ENCODE data around the gene TPRA1. TPM values are rescaled to one million over a fixed set of nuclear protein-coding genes. Genes with fewer than 3 reads are reported as not detected.

The TPRA1 gene
- total RNA-seq, 1 experiment from 2014 or later: 35.1 TPM

GRCh38 chr3:127585813-127586413 lies 4.6 kb downstream of the TPRA1 start (continued):
- TF ChIP-seq ATF3 (IDR thresholded peaks at IDR 0.05): no peak
- no peak for TF ChIP-seq ZFX (IDR thresholded peaks at IDR 0.05)
- no peak for TF ChIP-seq EGR1 (IDR thresholded peaks at IDR 0.05; ENCODE audit: low read depth)
- TF ChIP-seq FOSL1 (IDR thresholded peaks at IDR 0.05; ENCODE audit: low read depth): no peak
- TF ChIP-seq CTCF (IDR thresholded peaks at IDR 0.05 in 2 of 3, conservative IDR thresholded peaks at IDR 0.05 in 1 of 3; ENCODE audit: borderline replicate concordance in 1 of 3, insufficient read depth in 1 of 3, low read depth in 2 of 3, low read length in 2 of 3): no peak
- no peak for TF ChIP-seq YY1 (IDR thresholded peaks at IDR 0.05; ENCODE audit: extremely low read depth, insufficient replicate concordance, low read depth, low read length)
- TF ChIP-seq ELF1 (IDR thresholded peaks at IDR 0.05; ENCODE audit: borderline replicate concordance, low read depth): no peak
- TF ChIP-seq SP1 (IDR thresholded peaks at IDR 0.05; ENCODE audit: low read depth): no peak
- no peak for TF ChIP-seq SRF (IDR thresholded peaks at IDR 0.05; ENCODE audit: low read depth)
- no peak for TF ChIP-seq POLR2A (IDR thresholded peaks at IDR 0.05; ENCODE audit: borderline replicate concordance, extremely low read depth, insufficient read depth, insufficient read length)

- H3K79me2 ChIP-seq (ENCODE audit: insufficient read depth, low read length): peaks cover 69% of the 10 kb centered on the region
- no peaks in the 10 kb centered on the region for H3K9me2 ChIP-seq (ENCODE audit: insufficient read depth)
- POLR2A ChIA-PET: no interaction called here
- H3K36me3 ChIP-seq (ENCODE audit: control insufficient read depth in 1 of 2, insufficient read depth in 2 of 2, low read length in 2 of 2): peaks cover 0 to 7% of the 10 kb centered on the region in 2 experiments; a peak in 1 of 4 replicates
- no peak overlapping the region for H3K4me3 ChIP-seq (replicated peaks in 1 of 2; ENCODE audit: low read depth in 1 of 2, low read length in 2 of 2)
- H3K27me3 ChIP-seq (ENCODE audit: insufficient read depth, low read length): no peaks in the 10 kb centered on the region
- H3K4me1 ChIP-seq (ENCODE audit: control insufficient read depth in 1 of 2, insufficient read depth in 2 of 2, low read length in 2 of 2): peaks cover 6 to 16% of the 10 kb centered on the region in 2 experiments
- no peak overlapping the region for H3K4me2 ChIP-seq (ENCODE audit: low read length)
- no peaks in the 10 kb centered on the region for H3K9me3 ChIP-seq (ENCODE audit: control insufficient read depth in 1 of 2, insufficient read depth in 1 of 2, low read depth in 1 of 2, low read length in 2 of 2)
- RAD21 ChIA-PET (ENCODE audit: low non-redundant PET in 1 of 2, low total read pairs in 2 of 2, uncharacterized antibody in 2 of 2, unreplicated experiment in 2 of 2): no interaction called here
- no peak overlapping the region for H2AFZ ChIP-seq (ENCODE audit: low read depth, low read length, poor library complexity, severe bottlenecking)
- intact Hi-C loops (cut with micrococcal nuclease): no loop called here
- CTCF ChIA-PET: interaction anchor here (3.0 kb wide), 1 partner anchor 10 kb away, joined by 11 read pairs; no protein-coding TSS in a partner anchor
- no peak overlapping the region for H3K9ac ChIP-seq (ENCODE audit: low read length)
- ATAC-seq (no peak), DNase-seq (ENCODE audit: low read depth, low spot score) (no peak)
- BruUV-seq (replicated peaks): no TSS peak
- no peak overlapping the region for H3K27ac ChIP-seq (ENCODE audit: low read depth, low read length)
- H4K20me1 ChIP-seq (ENCODE audit: insufficient read depth): no peaks in the 10 kb centered on the region
- TF ChIP-seq CBX3 (IDR thresholded peaks at IDR 0.05; ENCODE audit: low read depth) (no peak), CTCF (IDR thresholded peaks at IDR 0.05 in 2 of 3, conservative IDR thresholded peaks at IDR 0.05 in 1 of 3; ENCODE audit: borderline replicate concordance in 1 of 3, insufficient read depth in 1 of 3, low read depth in 2 of 3, low read length in 2 of 3) (no peak), JUND (IDR thresholded peaks at IDR 0.05) (no peak), RAD21 (IDR thresholded peaks at IDR 0.05; ENCODE audit: low read depth) (no peak), POLR2AphosphoS5 (IDR thresholded peaks at IDR 0.05; ENCODE audit: low read depth, low read length) (no peak), ZBTB33 (IDR thresholded peaks at IDR 0.05; ENCODE audit: extremely low read depth, insufficient replicate concordance, low read length) (no peak), FOSL1 (IDR thresholded peaks at IDR 0.05; ENCODE audit: low read depth) (no peak), SP1 (IDR thresholded peaks at IDR 0.05; ENCODE audit: low read depth) (no peak), EGR1 (IDR thresholded peaks at IDR 0.05; ENCODE audit: low read depth) (no peak), ZFX (IDR thresholded peaks at IDR 0.05) (no peak), ZNF274 (IDR thresholded peaks at IDR 0.05; ENCODE audit: low read depth, low read length) (no peak)
Measured at GRCh38 chr3:127585163-127585812, 5.2 kb downstream of the TPRA1 start.
